GM13977 (cell line): Measurements from ENCODE around the gene RSPH4A.

Source experiments
- DNase-seq: peaks from one replicate; pipeline ENCODE4 v3.0.0; 2012; ENCODE audit warnings: low spot score
- CTCF ChIP-seq: IDR thresholded peaks from 2 replicates; pipeline ENCODE4 v1.5.1; 2012; ENCODE audit warnings: mild to moderate bottlenecking, control low read depth; ENCODE audit not compliant: insufficient read depth; ENCODE audit errors: extremely low read depth, missing control alignments
- in situ Hi-C: fragments of 300-500 bp; cut with MboI; formaldehyde crosslinking; loops from one replicate; pipeline ENCODE4 v1.12.0; 2022; ENCODE audit warnings: low sequenced_read_pairs, low pct_unique_long_range_greater_than_20kb, mixed read lengths, inconsistent platforms; ENCODE audit not compliant: unreplicated experiment

RSPH4A gene

GRCh38 chr6:116615937-116616736 is at the start of gene RSPH4A:
Gene RSPH4A (plus strand): TSS chr6:116616479. CDS start chr6:116616624, 145 bp downstream.
- peak; percentile 18 for TF ChIP-seq CTCF
- in situ Hi-C loops: no loop called here
- DNase-seq: peak; percentile 83

- TF ChIP-seq CTCF: no peak
- in situ Hi-C loops: loop anchor here (10.0 kb wide), 1 partner anchor 303 kb away; no protein-coding TSS in a partner anchor
- no peak for DNase-seq
Measured at GRCh38 chr6:116568111-116568510, 48.2 kb upstream of the RSPH4A start.

GRCh38 chr6:116568821-116569755 is 47.2 kb upstream of the RSPH4A start:
- DNase-seq: no peak
- no peak for TF ChIP-seq CTCF
- in situ Hi-C loops: loop anchor here (10.0 kb wide), 1 partner anchor 304 kb away; no protein-coding TSS in a partner anchor

- in situ Hi-C loops: no loop called here
- TF ChIP-seq CTCF: peak; percentile 9
- DNase-seq: peak; percentile 96
Measured at GRCh38 chr6:116570856-116571682, 45.2 kb upstream of the RSPH4A start, which contains the start of gene RWDD1. Gene RWDD1 (plus strand): TSS chr6:116571504. CDS start chr6:116571583, 79 bp downstream.

- DNase-seq: no peak
- in situ Hi-C loops: no loop called here
Measured at GRCh38 chr6:116571683-116572000, 44.6 kb upstream of the RSPH4A start.

More at GRCh38 chr6:116571683-116572000, 44.6 kb upstream of the RSPH4A start:
- TF ChIP-seq CTCF: no peak
